Lower leg skin (tissue), 3 donors: ENCODE data around the gene TMEM9B.

Source experiments
- CTCF ChIP-seq, 3 donors: fragments of 450-650 bp; IDR thresholded peaks; one replicate each; pipeline ENCODE4 v1.5.1; 2016; ENCODE audit warnings: antibody characterized with exemption in 3 of 3, mild to moderate bottlenecking in 3 of 3, moderate library complexity in 2 of 3
- POLR2A ChIP-seq, 2 donors: fragments of 450-650 bp; IDR thresholded peaks; one replicate each; pipeline ENCODE4 v1.6.1; 2016 to 2017; ENCODE audit warnings: antibody characterized with exemption in 2 of 2, mild to moderate bottlenecking in 1 of 2, moderate library complexity in 1 of 2

GRCh38 chr11:8961401-8961800 is 2.8 kb downstream of the TMEM9B start:
- no peak for TF ChIP-seq POLR2A (IDR thresholded peaks at IDR 0.05)
- no peak for TF ChIP-seq CTCF (IDR thresholded peaks at IDR 0.05)
